Astrocyte (in vitro differentiated cells and primary cell): Measurements from ENCODE around the gene FHOD1. TPM values are rescaled to one million over a fixed set of nuclear protein-coding genes. Genes with fewer than 3 reads are reported as not detected.

Source experiments
- DNase-seq: peaks from one replicate; pipeline ENCODE4 v3.0.0-alpha.2; 2010; ENCODE audit warnings: low read depth
- FAIRE-seq: peaks from 2 replicates; lab custom pipeline; 2011; peaks lifted over from hg19 to GRCh38; lab: Jason Lieb, UNC
- H2AFZ ChIP-seq: 2 replicates; pipeline ENCODE4 v1.6.0; 2012; ENCODE audit warnings: low read depth, low read length, inconsistent platforms
- H3K27ac ChIP-seq: 2 replicates; pipeline ENCODE4 v1.5.1; 2011; ENCODE audit warnings: low read depth, low read length, inconsistent platforms
- H3K27me3 ChIP-seq: 2 replicates; pipeline ENCODE4 v1.6.0; 2011; ENCODE audit warnings: low read length, inconsistent platforms; ENCODE audit not compliant: insufficient read depth
- H3K36me3 ChIP-seq: 2 replicates; pipeline ENCODE4 v1.5.1; 2011; ENCODE audit warnings: low read length, inconsistent platforms; ENCODE audit not compliant: insufficient read depth
- H3K4me1 ChIP-seq: 2 replicates; pipeline ENCODE4 v1.5.1; 2011; ENCODE audit warnings: low read length, inconsistent platforms; ENCODE audit not compliant: insufficient read depth
- H3K4me2 ChIP-seq: 2 replicates; pipeline ENCODE4 v1.6.0; 2012; ENCODE audit warnings: low read length, inconsistent platforms
- H3K4me3 ChIP-seq: 2 replicates; pipeline ENCODE4 v1.5.1; 2011; ENCODE audit warnings: low read depth, mild to moderate bottlenecking, low read length, inconsistent platforms; ENCODE audit not compliant: insufficient read depth
- H3K79me2 ChIP-seq: 2 replicates; pipeline ENCODE4 v1.6.0; 2012; ENCODE audit warnings: mild to moderate bottlenecking, low read length, inconsistent platforms; ENCODE audit not compliant: insufficient read depth
- H3K9ac ChIP-seq: 2 replicates; pipeline ENCODE4 v1.6.0; 2012; ENCODE audit warnings: mild to moderate bottlenecking, low read length, inconsistent platforms
- H3K9me3 ChIP-seq: 2 replicates; pipeline ENCODE4 v1.5.1; 2012; ENCODE audit warnings: low read depth, mild to moderate bottlenecking, low read length, inconsistent platforms; ENCODE audit not compliant: insufficient read depth
- H4K20me1 ChIP-seq: 2 replicates; pipeline ENCODE4 v1.6.0; 2012; ENCODE audit warnings: low read length, inconsistent platforms; ENCODE audit not compliant: insufficient read depth
- H3K27ac Mint-ChIP-seq: one replicate; pipeline ENCODE4 v1.8.0; 2021; ENCODE audit warnings: mild to moderate bottlenecking, mixed read lengths; ENCODE audit not compliant: unreplicated experiment
- H3K27me3 Mint-ChIP-seq: one replicate; pipeline ENCODE4 v1.8.0; 2021; ENCODE audit warnings: low read depth, mixed read lengths; ENCODE audit not compliant: unreplicated experiment
- H3K36me3 Mint-ChIP-seq: one replicate; pipeline ENCODE4 v1.8.0; 2021; ENCODE audit warnings: low read depth, mixed read lengths; ENCODE audit not compliant: unreplicated experiment
- H3K4me1 Mint-ChIP-seq: one replicate; pipeline ENCODE4 v1.8.0; 2021; ENCODE audit warnings: low read depth, mixed read lengths; ENCODE audit not compliant: unreplicated experiment
- H3K4me3 Mint-ChIP-seq: one replicate; pipeline ENCODE4 v1.8.0; 2021; ENCODE audit warnings: mild to moderate bottlenecking, moderate library complexity, mixed read lengths; ENCODE audit not compliant: unreplicated experiment
- H3K9me3 Mint-ChIP-seq: one replicate; pipeline ENCODE4 v1.8.0; 2021; ENCODE audit warnings: mild to moderate bottlenecking, mixed read lengths; ENCODE audit not compliant: unreplicated experiment
- EZH2 ChIP-seq: IDR thresholded peaks from 2 replicates; pipeline ENCODE4 v1.6.1; 2012; ENCODE audit warnings: mild to moderate bottlenecking, low read length, inconsistent platforms; ENCODE audit not compliant: insufficient read depth
- total RNA-seq: library from RNA; stranded (reverse); gene quantifications from 2 replicates; pipeline ENCODE4 v1.2.1, GENCODE V29; 2021
- TF ChIP-seq, protein P1 (sequence below): IDR thresholded peaks from 2 replicates; pipeline ENCODE4 v1.5.1; 2011; ENCODE audit warnings: low read depth, mild to moderate bottlenecking, inconsistent platforms, low read length, moderate library complexity; ENCODE audit not compliant: insufficient read depth

The FHOD1 gene
- total RNA-seq, 1 donor from 2014 or later = 38.1 TPM

DNA sequence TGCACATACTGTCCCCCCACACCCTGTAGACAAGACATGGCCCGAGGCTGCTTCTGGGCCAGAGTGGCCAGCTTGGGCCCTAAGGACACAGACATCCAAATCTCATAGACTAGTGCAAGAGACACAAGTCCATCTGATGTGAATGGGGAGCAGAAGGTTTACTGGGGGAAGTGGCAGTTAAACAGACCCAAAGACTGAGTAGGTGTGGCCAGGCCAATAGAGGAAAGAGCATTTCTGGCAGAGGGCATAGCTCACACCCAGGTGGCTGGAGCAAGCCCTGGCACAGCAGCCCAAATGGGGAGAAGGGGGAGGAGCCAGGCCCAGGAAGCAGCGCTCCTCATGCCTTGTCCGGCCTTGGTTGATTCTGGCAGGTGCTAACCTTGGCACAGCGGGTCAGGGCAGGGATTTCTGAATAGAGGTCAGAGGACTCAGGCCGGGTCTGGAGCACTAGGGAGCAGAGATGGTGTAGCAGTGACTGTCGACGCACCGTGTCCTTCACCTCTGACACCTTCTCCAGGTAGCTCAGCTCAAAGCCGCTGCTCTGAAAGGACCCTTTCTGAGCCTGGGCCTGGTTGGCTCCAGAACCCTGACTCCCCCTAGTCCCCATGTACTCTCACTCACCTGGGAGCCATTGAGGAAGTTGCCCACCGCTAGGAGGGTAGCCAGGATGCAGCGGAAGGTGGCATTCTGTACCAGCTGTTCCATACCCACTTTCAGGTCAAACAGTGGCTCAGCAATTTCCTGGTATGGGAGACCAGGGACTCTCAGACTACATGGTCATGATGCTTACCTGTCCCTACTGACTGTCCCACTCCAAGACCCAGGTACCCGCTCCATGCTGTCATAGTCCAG is 16.2 kb downstream of the FHOD1 start:
- Histone ChIP-seq H3K4me1 (peaks cover 17% of the 10 kb centered on the region), H3K9me3 (no peaks in the 10 kb centered on the region), H2AFZ (no peak overlapping the region), H3K36me3 (peaks cover 36% of the 10 kb centered on the region), H3K4me3 (no peak overlapping the region), H3K27ac (no peak overlapping the region), H3K4me2 (no peak overlapping the region), H3K27me3 (no peaks in the 10 kb centered on the region), H3K9ac (no peak overlapping the region), H4K20me1 (peaks cover 31% of the 10 kb centered on the region), H3K79me2 (peaks cover 47% of the 10 kb centered on the region)
- Mint-ChIP-seq H3K4me3 (no peak overlapping the region), H3K27me3 (no peaks in the 10 kb centered on the region), H3K4me1 (peaks cover 4% of the 10 kb centered on the region), H3K36me3 (peaks cover 12% of the 10 kb centered on the region), H3K9me3 (no peaks in the 10 kb centered on the region), H3K27ac (peak overlapping the region; percentile 41)
- FAIRE-seq = no peak
- TF ChIP-seq, protein P1, sequence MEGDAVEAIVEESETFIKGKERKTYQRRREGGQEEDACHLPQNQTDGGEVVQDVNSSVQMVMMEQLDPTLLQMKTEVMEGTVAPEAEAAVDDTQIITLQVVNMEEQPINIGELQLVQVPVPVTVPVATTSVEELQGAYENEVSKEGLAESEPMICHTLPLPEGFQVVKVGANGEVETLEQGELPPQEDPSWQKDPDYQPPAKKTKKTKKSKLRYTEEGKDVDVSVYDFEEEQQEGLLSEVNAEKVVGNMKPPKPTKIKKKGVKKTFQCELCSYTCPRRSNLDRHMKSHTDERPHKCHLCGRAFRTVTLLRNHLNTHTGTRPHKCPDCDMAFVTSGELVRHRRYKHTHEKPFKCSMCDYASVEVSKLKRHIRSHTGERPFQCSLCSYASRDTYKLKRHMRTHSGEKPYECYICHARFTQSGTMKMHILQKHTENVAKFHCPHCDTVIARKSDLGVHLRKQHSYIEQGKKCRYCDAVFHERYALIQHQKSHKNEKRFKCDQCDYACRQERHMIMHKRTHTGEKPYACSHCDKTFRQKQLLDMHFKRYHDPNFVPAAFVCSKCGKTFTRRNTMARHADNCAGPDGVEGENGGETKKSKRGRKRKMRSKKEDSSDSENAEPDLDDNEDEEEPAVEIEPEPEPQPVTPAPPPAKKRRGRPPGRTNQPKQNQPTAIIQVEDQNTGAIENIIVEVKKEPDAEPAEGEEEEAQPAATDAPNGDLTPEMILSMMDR = no peak
- no peak for DNase-seq

- Histone ChIP-seq H3K79me2 (peaks cover 50% of the 10 kb centered on the region), H4K20me1 (peaks cover 31% of the 10 kb centered on the region), H3K4me1 (peaks cover 20% of the 10 kb centered on the region), H3K4me2 (no peak overlapping the region), H3K27me3 (no peaks in the 10 kb centered on the region), H3K4me3 (no peak overlapping the region), H3K36me3 (peaks cover 35% of the 10 kb centered on the region), H3K27ac (no peak overlapping the region), H3K9ac (no peak overlapping the region), H3K9me3 (no peaks in the 10 kb centered on the region), H2AFZ (no peak overlapping the region)
- FAIRE-seq = no peak
- Mint-ChIP-seq H3K4me3 (no peak overlapping the region), H3K27me3 (no peaks in the 10 kb centered on the region), H3K36me3 (peaks cover 11% of the 10 kb centered on the region), H3K9me3 (no peaks in the 10 kb centered on the region), H3K27ac (no peak overlapping the region), H3K4me1 (peaks cover 3% of the 10 kb centered on the region)
- TF ChIP-seq EZH2 = no peak
- TF ChIP-seq, protein P1 = no peak
- no peak for DNase-seq
Measured at GRCh38 chr16:67229906-67230808, 17.1 kb downstream of the FHOD1 start.
